Activated T-cell treated with anti-CD3 and anti-CD28 coated beads, Interleukin-2, amount 50 U/mL, for 72 hours (primary cell): Measurements from ENCODE around the gene CSMD2. TPM values are rescaled to one million over a fixed set of nuclear protein-coding genes. Genes with fewer than 3 reads are reported as not detected.

Experiments used
- ATAC-seq, 2 donors: fragments of 150-1000 bp; cut with Tn5 transposase; replicated peaks in 1 of 2; 2 replicates each; pipeline ENCODE4 v1.10.0; 2021; ENCODE audit warnings: moderate library complexity in 2 of 2, mild to moderate bottlenecking in 1 of 2
- DNase-seq, 2 donors: peaks; one replicate each; pipeline ENCODE4 v3.0.0; 2021 to 2022; ENCODE audit warnings: mixed read lengths in 1 of 2
- H3K27ac Mint-ChIP-seq: one replicate; pipeline ENCODE4 v1.8.0; 2022; ENCODE audit warnings: mild to moderate bottlenecking, moderate library complexity, mixed read lengths
- H3K27me3 Mint-ChIP-seq: one replicate; pipeline ENCODE4 v1.8.0; 2022; ENCODE audit warnings: low read depth, mixed read lengths
- H3K36me3 Mint-ChIP-seq, 2 donors: one replicate each; pipeline ENCODE4 v1.8.0; 2022; ENCODE audit warnings: mixed read lengths in 2 of 2, mild to moderate bottlenecking in 1 of 2; ENCODE audit not compliant: insufficient read depth in 2 of 2
- H3K4me1 Mint-ChIP-seq: one replicate; pipeline ENCODE4 v1.8.0; 2022; ENCODE audit warnings: low read depth, mixed read lengths
- H3K4me3 Mint-ChIP-seq, 2 donors: one replicate each; pipeline ENCODE4 v1.8.0; 2022; ENCODE audit warnings: mild to moderate bottlenecking in 2 of 2, mixed read lengths in 2 of 2, moderate library complexity in 2 of 2
- H3K9me3 Mint-ChIP-seq, 2 donors: one replicate each; pipeline ENCODE4 v1.8.0; 2022; ENCODE audit warnings: mixed read lengths in 2 of 2
- total RNA-seq, 2 donors: library from RNA; stranded (reverse); gene quantifications; one replicate each; pipeline ENCODE4 v1.2.3, GENCODE V29; 2022

The CSMD2 gene
- total RNA-seq, 2 donors from 2014 or later, result not detected

- Mint-ChIP-seq H3K4me3 (no peak overlapping the region), H3K36me3 (no peaks in the 10 kb centered on the region), H3K27ac (no peak overlapping the region), H3K27me3 (peaks cover 27% of the 10 kb centered on the region), H3K9me3 (no peaks in the 10 kb centered on the region), H3K4me1 (no peaks in the 10 kb centered on the region)
- DNase-seq, result no peak
- ATAC-seq, result no peak
These were observed 265.3 kb downstream of the CSMD2 start for GRCh38 chr1:33899746-33900145.

GRCh38 chr1:33898881-33899280, 266.1 kb downstream of the CSMD2 start:
- no peak for ATAC-seq
- no peak overlapping the region for H3K4me3 Mint-ChIP-seq
- no peak for DNase-seq

GRCh38 chr1:33898406-33898805, 266.6 kb downstream of the CSMD2 start:
- DNase-seq, result no peak
- ATAC-seq, result no peak
- peaks cover 20% of the 10 kb centered on the region for H3K27me3 Mint-ChIP-seq
- H3K4me3 Mint-ChIP-seq, result no peak overlapping the region
- no peaks in the 10 kb centered on the region for H3K36me3 Mint-ChIP-seq
- no peaks in the 10 kb centered on the region for H3K9me3 Mint-ChIP-seq
- no peaks in the 10 kb centered on the region for H3K4me1 Mint-ChIP-seq
- H3K27ac Mint-ChIP-seq, result no peak overlapping the region

More at GRCh38 chr1:33898881-33899280, 266.1 kb downstream of the CSMD2 start:
- H3K27me3 Mint-ChIP-seq, result peaks cover 25% of the 10 kb centered on the region
- no peak overlapping the region for H3K27ac Mint-ChIP-seq
- H3K9me3 Mint-ChIP-seq, result no peaks in the 10 kb centered on the region
- no peaks in the 10 kb centered on the region for H3K36me3 Mint-ChIP-seq
- H3K4me1 Mint-ChIP-seq, result no peaks in the 10 kb centered on the region

- H3K4me3 Mint-ChIP-seq, result no peak overlapping the region
- H3K9me3 Mint-ChIP-seq, result no peaks in the 10 kb centered on the region
- no peak overlapping the region for H3K27ac Mint-ChIP-seq
- no peaks in the 10 kb centered on the region for H3K36me3 Mint-ChIP-seq
- no peaks in the 10 kb centered on the region for H3K4me1 Mint-ChIP-seq
- H3K27me3 Mint-ChIP-seq, result peaks cover 19% of the 10 kb centered on the region
- DNase-seq (no peak), ATAC-seq (no peak)
These were observed 267.8 kb downstream of the CSMD2 start for GRCh38 chr1:33897092-33897725.

GRCh38 chr1:33895976-33896375, 269.1 kb downstream of the CSMD2 start:
- H3K4me1 Mint-ChIP-seq, result no peaks in the 10 kb centered on the region
- H3K27ac Mint-ChIP-seq, result no peak overlapping the region
- no peak overlapping the region for H3K4me3 Mint-ChIP-seq
- DNase-seq, result no peak
- H3K27me3 Mint-ChIP-seq, result peaks cover 14% of the 10 kb centered on the region
- no peak for ATAC-seq
- H3K36me3 Mint-ChIP-seq, result no peaks in the 10 kb centered on the region
- no peaks in the 10 kb centered on the region for H3K9me3 Mint-ChIP-seq

- peaks cover 9% of the 10 kb centered on the region for H3K27me3 Mint-ChIP-seq
- no peaks in the 10 kb centered on the region for H3K4me1 Mint-ChIP-seq
- H3K4me3 Mint-ChIP-seq, result no peak overlapping the region
- no peaks in the 10 kb centered on the region for H3K9me3 Mint-ChIP-seq
- DNase-seq (no peak), ATAC-seq (no peak)
- no peak overlapping the region for H3K27ac Mint-ChIP-seq
- H3K36me3 Mint-ChIP-seq, result no peaks in the 10 kb centered on the region
These were observed 269.6 kb downstream of the CSMD2 start for GRCh38 chr1:33895396-33895795.

GRCh38 chr1:33893147-33893830, 271.7 kb downstream of the CSMD2 start:
- ATAC-seq (no peak), DNase-seq (no peak)
- Mint-ChIP-seq H3K36me3 (no peaks in the 10 kb centered on the region), H3K27ac (no peak overlapping the region), H3K4me3 (no peak overlapping the region), H3K4me1 (no peaks in the 10 kb centered on the region), H3K27me3 (peaks cover 9% of the 10 kb centered on the region), H3K9me3 (peaks cover 1 to 2% of the 10 kb centered on the region in 2 donors)

- Mint-ChIP-seq H3K4me1 (no peaks in the 10 kb centered on the region), H3K9me3 (peaks cover 1 to 2% of the 10 kb centered on the region in 2 donors), H3K4me3 (no peak overlapping the region), H3K36me3 (peaks cover 0 to 2% of the 10 kb centered on the region in 2 donors), H3K27ac (no peak overlapping the region), H3K27me3 (peaks cover 14% of the 10 kb centered on the region)
- ATAC-seq, result no peak
- no peak for DNase-seq
These were observed 278.5 kb downstream of the CSMD2 start for GRCh38 chr1:33886496-33886895.

- ATAC-seq (no peak), DNase-seq (no peak)
- Mint-ChIP-seq H3K27ac (no peak overlapping the region), H3K9me3 (no peaks in the 10 kb centered on the region), H3K36me3 (peaks cover 0 to 2% of the 10 kb centered on the region in 2 donors), H3K4me1 (no peaks in the 10 kb centered on the region), H3K4me3 (no peak overlapping the region), H3K27me3 (peaks cover 25% of the 10 kb centered on the region)
These were observed 284.7 kb downstream of the CSMD2 start for GRCh38 chr1:33880305-33880704.

GRCh38 chr1:33878392-33878791, 286.6 kb downstream of the CSMD2 start:
- DNase-seq (no peak), ATAC-seq (no peak)
- H3K4me1 Mint-ChIP-seq, result no peaks in the 10 kb centered on the region
- H3K27me3 Mint-ChIP-seq, result peaks cover 44% of the 10 kb centered on the region
- H3K4me3 Mint-ChIP-seq, result no peak overlapping the region
- peaks cover 0 to 3% of the 10 kb centered on the region in 2 donors for H3K9me3 Mint-ChIP-seq
- H3K36me3 Mint-ChIP-seq, result peaks cover 0 to 2% of the 10 kb centered on the region in 2 donors
- no peak overlapping the region for H3K27ac Mint-ChIP-seq

GRCh38 chr1:33876970-33877650, 287.9 kb downstream of the CSMD2 start:
- no peak for ATAC-seq

GRCh38 chr1:33875862-33876261, 289.2 kb downstream of the CSMD2 start:
- ATAC-seq, result no peak
- H3K4me1 Mint-ChIP-seq, result peaks cover 10% of the 10 kb centered on the region

More at GRCh38 chr1:33876970-33877650, 287.9 kb downstream of the CSMD2 start:
- no peak overlapping the region for H3K27ac Mint-ChIP-seq
- no peak overlapping the region for H3K4me3 Mint-ChIP-seq
- no peak for DNase-seq
- H3K27me3 Mint-ChIP-seq, result peaks cover 44% of the 10 kb centered on the region
- peaks cover 10% of the 10 kb centered on the region for H3K4me1 Mint-ChIP-seq
- H3K9me3 Mint-ChIP-seq, result peaks cover 0 to 4% of the 10 kb centered on the region in 2 donors
- no peaks in the 10 kb centered on the region for H3K36me3 Mint-ChIP-seq

GRCh38 chr1:33874636-33875035, 290.4 kb downstream of the CSMD2 start:
- DNase-seq, result no peak
- no peak overlapping the region for H3K4me3 Mint-ChIP-seq
- no peak for ATAC-seq

More at GRCh38 chr1:33875862-33876261, 289.2 kb downstream of the CSMD2 start:
- Mint-ChIP-seq H3K27me3 (peaks cover 44% of the 10 kb centered on the region), H3K9me3 (peaks cover 0 to 4% of the 10 kb centered on the region in 2 donors), H3K4me3 (no peak overlapping the region), H3K36me3 (no peaks in the 10 kb centered on the region), H3K27ac (no peak overlapping the region)
- no peak for DNase-seq

More at GRCh38 chr1:33874636-33875035, 290.4 kb downstream of the CSMD2 start:
- peaks cover 52% of the 10 kb centered on the region for H3K27me3 Mint-ChIP-seq
- no peak overlapping the region for H3K27ac Mint-ChIP-seq
- H3K36me3 Mint-ChIP-seq, result no peaks in the 10 kb centered on the region
- peaks cover 10% of the 10 kb centered on the region for H3K4me1 Mint-ChIP-seq
- peaks cover 0 to 4% of the 10 kb centered on the region in 2 donors for H3K9me3 Mint-ChIP-seq
